ENCODE results near the gene GNG12.

DNA sequence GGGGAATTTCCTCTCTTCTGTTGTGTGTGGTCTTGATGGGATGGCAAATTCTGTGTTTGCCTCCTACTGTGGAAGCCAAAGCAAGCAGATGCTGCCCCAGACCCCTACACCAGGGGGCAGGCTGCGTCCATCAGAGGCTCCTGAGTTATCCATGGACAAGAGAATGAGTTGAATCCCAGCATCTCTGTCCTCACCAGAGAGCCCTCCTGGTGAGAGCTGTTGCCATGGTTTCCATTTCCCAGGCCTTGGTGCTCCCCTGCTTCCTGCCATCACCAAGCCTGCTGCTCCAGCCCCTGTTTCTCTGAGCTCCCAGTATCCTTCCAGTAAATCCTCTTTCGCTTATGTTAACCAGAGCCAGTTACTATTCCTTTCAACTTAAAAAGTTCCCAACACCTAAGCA, 20.4 kb upstream of the GNG12 start:
- TF ChIP-seq POLR2A (IDR thresholded peaks at IDR 0.05): no peak
- TF ChIP-seq, protein P1, sequence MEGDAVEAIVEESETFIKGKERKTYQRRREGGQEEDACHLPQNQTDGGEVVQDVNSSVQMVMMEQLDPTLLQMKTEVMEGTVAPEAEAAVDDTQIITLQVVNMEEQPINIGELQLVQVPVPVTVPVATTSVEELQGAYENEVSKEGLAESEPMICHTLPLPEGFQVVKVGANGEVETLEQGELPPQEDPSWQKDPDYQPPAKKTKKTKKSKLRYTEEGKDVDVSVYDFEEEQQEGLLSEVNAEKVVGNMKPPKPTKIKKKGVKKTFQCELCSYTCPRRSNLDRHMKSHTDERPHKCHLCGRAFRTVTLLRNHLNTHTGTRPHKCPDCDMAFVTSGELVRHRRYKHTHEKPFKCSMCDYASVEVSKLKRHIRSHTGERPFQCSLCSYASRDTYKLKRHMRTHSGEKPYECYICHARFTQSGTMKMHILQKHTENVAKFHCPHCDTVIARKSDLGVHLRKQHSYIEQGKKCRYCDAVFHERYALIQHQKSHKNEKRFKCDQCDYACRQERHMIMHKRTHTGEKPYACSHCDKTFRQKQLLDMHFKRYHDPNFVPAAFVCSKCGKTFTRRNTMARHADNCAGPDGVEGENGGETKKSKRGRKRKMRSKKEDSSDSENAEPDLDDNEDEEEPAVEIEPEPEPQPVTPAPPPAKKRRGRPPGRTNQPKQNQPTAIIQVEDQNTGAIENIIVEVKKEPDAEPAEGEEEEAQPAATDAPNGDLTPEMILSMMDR (IDR thresholded peaks at IDR 0.05): peak; percentile 33 to 48 (median 45)
